ENCODE results near the gene PPP1R15A. TPM values are rescaled to one million over a fixed set of nuclear protein-coding genes. Genes with fewer than 3 reads are reported as not detected.
"Not testable (repeated sequence)": the region's sequence is repeated elsewhere in the genome, so short reads cannot be mapped to it uniquely, and the experiment has no call there.

The PPP1R15A gene
- total RNA-seq, 2 donors from 2014 or later, result 35.1 to 49.0 TPM

- intact Hi-C loops (cut with DNase I), result no loop called here
- TF ChIP-seq POLR2A (IDR thresholded peaks at IDR 0.05), result no peak
- TF ChIP-seq POLR2AphosphoS5 (IDR thresholded peaks at IDR 0.05), result no peak
- no peak for TF ChIP-seq CTCF (IDR thresholded peaks at IDR 0.05)
- Histone ChIP-seq H3K27ac (no peak overlapping the region), H3K36me3 (no peaks in the 10 kb centered on the region), H3K4me3 (no peak overlapping the region), H3K9me3 (no peaks in the 10 kb centered on the region), H3K27me3 (replicated peaks; ENCODE audit: insufficient read depth) (no peaks in the 10 kb centered on the region), H3K4me1 (replicated peaks) (peaks cover 14% of the 10 kb centered on the region)
- DNase-seq (ENCODE audit: low spot score), result no peak
- 80% methylated on average over 11 of the region's 11 CpGs for WGBS
Measured at GRCh38 chr19:48878196-48879024, 6.2 kb downstream of the PPP1R15A start.

GRCh38 chr19:48879025-48879637 is 6.9 kb downstream of the PPP1R15A start:
- Histone ChIP-seq H3K9me3 (no peaks in the 10 kb centered on the region), H3K36me3 (no peaks in the 10 kb centered on the region), H3K4me3 (no peak overlapping the region), H3K4me1 (replicated peaks) (peaks cover 7% of the 10 kb centered on the region), H3K27me3 (replicated peaks; ENCODE audit: insufficient read depth) (no peaks in the 10 kb centered on the region), H3K27ac (no peak overlapping the region)
- TF ChIP-seq POLR2AphosphoS5 (IDR thresholded peaks at IDR 0.05) (no peak), CTCF (IDR thresholded peaks at IDR 0.05) (no peak), POLR2A (IDR thresholded peaks at IDR 0.05) (no peak)
- intact Hi-C loops (cut with DNase I), result no loop called here
- WGBS, result 91% methylated on average over 13 of the region's 13 CpGs
- DNase-seq (ENCODE audit: low spot score), result no peak

DNA sequence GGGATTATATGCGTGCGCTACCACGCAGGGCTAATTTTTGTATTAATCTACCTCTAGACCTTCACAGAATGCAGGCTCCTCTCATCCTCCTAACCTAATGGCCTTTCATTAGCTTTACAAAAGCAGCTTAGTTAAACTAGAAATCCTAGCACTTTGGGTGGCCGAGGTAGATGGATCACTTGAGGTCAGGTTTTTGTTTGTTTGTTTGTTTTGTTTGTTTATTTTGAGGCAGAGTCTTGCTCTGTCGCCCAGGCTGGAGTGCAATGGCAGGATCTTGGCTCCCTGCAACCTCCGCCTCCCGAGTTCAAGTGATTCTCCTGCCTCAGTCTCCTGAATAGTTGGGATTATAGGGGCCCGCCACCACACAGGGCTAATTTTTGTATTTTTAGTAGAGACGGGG is 7.5 kb downstream of the PPP1R15A start:
- H3K36me3 ChIP-seq; intact Hi-C loops (cut with DNase I); H3K9me3 ChIP-seq; H3K27me3 ChIP-seq (replicated peaks; ENCODE audit: insufficient read depth); DNase-seq (ENCODE audit: low spot score); H3K4me3 ChIP-seq; H3K4me1 ChIP-seq (replicated peaks); H3K27ac ChIP-seq: not testable (repeated sequence)
- WGBS, result 87% methylated on average over 9 of the region's 9 CpGs

- H3K4me3 ChIP-seq, result no peak overlapping the region
- no peak for TF ChIP-seq CTCF (IDR thresholded peaks at IDR 0.05)
- TF ChIP-seq POLR2AphosphoS5 (IDR thresholded peaks at IDR 0.05), result peak; percentile 21
- TF ChIP-seq POLR2A (IDR thresholded peaks at IDR 0.05), result no peak
- no peak overlapping the region for H3K27ac ChIP-seq
- no peak for DNase-seq (ENCODE audit: low spot score)
- no peaks in the 10 kb centered on the region for H3K9me3 ChIP-seq
- H3K4me1 ChIP-seq (replicated peaks), result no peaks in the 10 kb centered on the region
- H3K36me3 ChIP-seq, result no peaks in the 10 kb centered on the region
- intact Hi-C loops (cut with DNase I), result no loop called here
- H3K27me3 ChIP-seq (replicated peaks; ENCODE audit: insufficient read depth), result no peaks in the 10 kb centered on the region
- 82% methylated on average over 30 of the region's 30 CpGs for WGBS
Measured at GRCh38 chr19:48881741-48882657, 9.8 kb downstream of the PPP1R15A start.

DNA sequence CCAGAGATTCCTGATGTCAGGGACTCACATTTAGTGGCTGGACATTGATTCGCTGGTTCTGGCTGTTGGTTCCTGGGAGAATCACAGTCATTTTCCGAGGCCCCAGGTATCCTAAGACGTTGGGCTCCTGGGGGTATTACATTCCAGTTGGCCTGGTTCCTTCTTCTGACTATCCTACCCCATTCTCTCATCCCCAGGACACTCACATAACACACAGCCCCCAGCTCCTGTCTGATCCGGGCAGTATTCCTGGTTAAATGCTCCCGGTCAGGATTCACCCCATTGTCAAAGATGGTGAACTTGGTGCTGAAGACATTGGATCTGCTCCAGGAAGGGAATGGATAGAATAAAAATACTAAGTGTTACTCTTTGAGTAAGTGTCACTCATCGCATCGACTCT is 11.5 kb downstream of the PPP1R15A start:
- TF ChIP-seq POLR2AphosphoS5 (IDR thresholded peaks at IDR 0.05) (no peak), POLR2A (IDR thresholded peaks at IDR 0.05) (no peak), CTCF (IDR thresholded peaks at IDR 0.05) (no peak)
- 97% methylated on average over 7 of the region's 7 CpGs for WGBS
- no peaks in the 10 kb centered on the region for H3K9me3 ChIP-seq
- no peak overlapping the region for H3K27ac ChIP-seq
- no peaks in the 10 kb centered on the region for H3K4me1 ChIP-seq (replicated peaks)
- intact Hi-C loops (cut with DNase I), result no loop called here
- no peak for DNase-seq (ENCODE audit: low spot score)
- no peaks in the 10 kb centered on the region for H3K27me3 ChIP-seq (replicated peaks; ENCODE audit: insufficient read depth)
- H3K4me3 ChIP-seq, result no peak overlapping the region
- H3K36me3 ChIP-seq, result no peaks in the 10 kb centered on the region

Measured in prostate gland (tissue), 2 donors.